ENCODE measurements around the gene PTPRB. TPM values are rescaled to one million over a fixed set of nuclear protein-coding genes. Genes with fewer than 3 reads are reported as not detected.
A peak's percentile ranks its signal among the peaks of the same experiment; 100 is the strongest.

Gene PTPRB
- total and polyA plus RNA-seq, 5 donors, result 14.3 to 51.8 (median 38.3) TPM

GRCh38 chr12:70560671-70561070, 76.6 kb downstream of the PTPRB start:
- ATAC-seq, result no peak
- H3K27me3 ChIP-seq (ENCODE audit: control insufficient read depth, insufficient read depth), result no peaks in the 10 kb centered on the region
- no peak overlapping the region for H3K4me3 ChIP-seq (ENCODE audit: low read length)
- WGBS, result 84% methylated on average over 7 of the region's 7 CpGs
- intact Hi-C loops (cut with DNase I), result no loop called here
- H3K9me3 ChIP-seq (ENCODE audit: control insufficient read depth, low read length), result no peaks in the 10 kb centered on the region
- H3K4me1 ChIP-seq (ENCODE audit: control insufficient read depth, insufficient read depth, low read length), result no peaks in the 10 kb centered on the region
- H3K27ac ChIP-seq (ENCODE audit: low read length), result no peak overlapping the region
- no peak for DNase-seq

- intact Hi-C loops (cut with DNase I), result no loop called here
- Histone ChIP-seq H3K27ac (ENCODE audit: low read length) (no peak overlapping the region), H3K9me3 (ENCODE audit: control insufficient read depth, low read length) (no peaks in the 10 kb centered on the region), H3K4me1 (ENCODE audit: control insufficient read depth, insufficient read depth, low read length) (no peaks in the 10 kb centered on the region), H3K27me3 (ENCODE audit: control insufficient read depth, insufficient read depth) (no peaks in the 10 kb centered on the region), H3K4me3 (ENCODE audit: low read length) (no peak overlapping the region)
- DNase-seq (no peak), ATAC-seq (no peak)
- WGBS, result 76% methylated on average over 5 of the region's 5 CpGs
Observed at GRCh38 chr12:70559390-70559789, 77.8 kb downstream of the PTPRB start.

GRCh38 chr12:70557583-70558191, 79.5 kb downstream of the PTPRB start:
- H3K4me1 ChIP-seq (ENCODE audit: control insufficient read depth, insufficient read depth, low read length), result peaks cover 2% of the 10 kb centered on the region
- no peaks in the 10 kb centered on the region for H3K27me3 ChIP-seq (ENCODE audit: control insufficient read depth, insufficient read depth)
- H3K9me3 ChIP-seq (ENCODE audit: control insufficient read depth, low read length), result no peaks in the 10 kb centered on the region
- WGBS, result 91% methylated on average over 4 of the region's 4 CpGs
- no peak overlapping the region for H3K4me3 ChIP-seq (ENCODE audit: low read length)
- ATAC-seq (no peak), DNase-seq (no peak)
- intact Hi-C loops (cut with DNase I), result no loop called here
- H3K27ac ChIP-seq (ENCODE audit: low read length), result no peak overlapping the region

- H3K4me1 ChIP-seq (ENCODE audit: control insufficient read depth, insufficient read depth, low read length), result peaks cover 2% of the 10 kb centered on the region
- 72% methylated on average over 5 of the region's 5 CpGs for WGBS
- H3K27ac ChIP-seq (ENCODE audit: low read length), result no peak overlapping the region
- ATAC-seq (no peak), DNase-seq (no peak)
- no peaks in the 10 kb centered on the region for H3K9me3 ChIP-seq (ENCODE audit: control insufficient read depth, low read length)
- no peaks in the 10 kb centered on the region for H3K27me3 ChIP-seq (ENCODE audit: control insufficient read depth, insufficient read depth)
- intact Hi-C loops (cut with DNase I), result no loop called here
- H3K4me3 ChIP-seq (ENCODE audit: low read length), result no peak overlapping the region
Observed at GRCh38 chr12:70556179-70556869, 80.9 kb downstream of the PTPRB start.

GRCh38 chr12:70555081-70555480, 82.1 kb downstream of the PTPRB start:
- no peak for DNase-seq
- 50% methylated on average over 3 of the region's 3 CpGs for WGBS
- H3K9me3 ChIP-seq (ENCODE audit: control insufficient read depth, low read length), result no peaks in the 10 kb centered on the region
- peaks cover 2% of the 10 kb centered on the region for H3K4me1 ChIP-seq (ENCODE audit: control insufficient read depth, insufficient read depth, low read length)
- intact Hi-C loops (cut with DNase I), result no loop called here
- H3K27me3 ChIP-seq (ENCODE audit: control insufficient read depth, insufficient read depth), result no peaks in the 10 kb centered on the region
- H3K27ac ChIP-seq (ENCODE audit: low read length), result no peak overlapping the region
- H3K4me3 ChIP-seq (ENCODE audit: low read length), result no peak overlapping the region
- ATAC-seq, result no peak

GRCh38 chr12:70553391-70553859, 83.8 kb downstream of the PTPRB start:
- 26% methylated on average over 2 of the region's 2 CpGs for WGBS
- no peaks in the 10 kb centered on the region for H3K27me3 ChIP-seq (ENCODE audit: control insufficient read depth, insufficient read depth)
- peak in 1 of 3 donors; percentile 24 for DNase-seq
- no peak overlapping the region for H3K27ac ChIP-seq (ENCODE audit: low read length)
- peak; percentile 83 to 95 for ATAC-seq
- intact Hi-C loops (cut with DNase I), result loop anchor here in 1 of 4 donors (2.0 kb wide), 1 partner anchor 35 kb away; no protein-coding TSS in a partner anchor
- H3K4me1 ChIP-seq (ENCODE audit: control insufficient read depth, insufficient read depth, low read length), result peaks cover 2% of the 10 kb centered on the region
- no peaks in the 10 kb centered on the region for H3K9me3 ChIP-seq (ENCODE audit: control insufficient read depth, low read length)
- no peak overlapping the region for H3K4me3 ChIP-seq (ENCODE audit: low read length)

- no peaks in the 10 kb centered on the region for H3K9me3 ChIP-seq (ENCODE audit: control insufficient read depth, low read length)
Observed at GRCh38 chr12:70551731-70552130, 85.5 kb downstream of the PTPRB start.

GRCh38 chr12:70550180-70550577, 87.0 kb downstream of the PTPRB start:
- no peak for ATAC-seq
- intact Hi-C loops (cut with DNase I), result no loop called here

More at GRCh38 chr12:70551731-70552130, 85.5 kb downstream of the PTPRB start:
- no peak for ATAC-seq
- Histone ChIP-seq H3K27ac (ENCODE audit: low read length) (no peak overlapping the region), H3K27me3 (ENCODE audit: control insufficient read depth, insufficient read depth) (no peaks in the 10 kb centered on the region), H3K4me3 (ENCODE audit: low read length) (no peak overlapping the region), H3K4me1 (ENCODE audit: control insufficient read depth, insufficient read depth, low read length) (peaks cover 2% of the 10 kb centered on the region)
- no peak for DNase-seq
- WGBS, result 71% methylated on average over 2 of the region's 2 CpGs
- intact Hi-C loops (cut with DNase I), result loop anchor here in 1 of 4 donors (2.0 kb wide), 1 partner anchor 33 kb away; no protein-coding TSS in a partner anchor

GRCh38 chr12:70549340-70550179, 87.7 kb downstream of the PTPRB start:
- Histone ChIP-seq H3K27ac (ENCODE audit: low read length) (no peak overlapping the region), H3K4me1 (ENCODE audit: control insufficient read depth, insufficient read depth, low read length) (peaks cover 6% of the 10 kb centered on the region), H3K9me3 (ENCODE audit: control insufficient read depth, low read length) (no peaks in the 10 kb centered on the region), H3K27me3 (ENCODE audit: control insufficient read depth, insufficient read depth) (no peaks in the 10 kb centered on the region), H3K4me3 (ENCODE audit: low read length) (no peak overlapping the region)
- 74% methylated on average over 10 of the region's 10 CpGs for WGBS
- DNase-seq (no peak), ATAC-seq (no peak)
- intact Hi-C loops (cut with DNase I), result no loop called here

More at GRCh38 chr12:70550180-70550577, 87.0 kb downstream of the PTPRB start:
- Histone ChIP-seq H3K27me3 (ENCODE audit: control insufficient read depth, insufficient read depth) (no peaks in the 10 kb centered on the region), H3K4me1 (ENCODE audit: control insufficient read depth, insufficient read depth, low read length) (peaks cover 6% of the 10 kb centered on the region), H3K27ac (ENCODE audit: low read length) (no peak overlapping the region), H3K4me3 (ENCODE audit: low read length) (no peak overlapping the region), H3K9me3 (ENCODE audit: control insufficient read depth, low read length) (no peaks in the 10 kb centered on the region)
- no peak for DNase-seq
- 61% methylated on average over 6 of the region's 6 CpGs for WGBS

GRCh38 chr12:70543444-70543843, 93.8 kb downstream of the PTPRB start:
- no peak for DNase-seq
- 20% methylated on average over 6 of the region's 6 CpGs for WGBS
- no peaks in the 10 kb centered on the region for H3K9me3 ChIP-seq (ENCODE audit: control insufficient read depth, low read length)
- H3K27me3 ChIP-seq (ENCODE audit: control insufficient read depth, insufficient read depth), result no peaks in the 10 kb centered on the region
- no peak overlapping the region for H3K27ac ChIP-seq (ENCODE audit: low read length)
- ATAC-seq, result peak; percentile 29 to 88
- intact Hi-C loops (cut with DNase I), result no loop called here
- H3K4me1 ChIP-seq (ENCODE audit: control insufficient read depth, insufficient read depth, low read length), result peaks cover 3% of the 10 kb centered on the region
- H3K4me3 ChIP-seq (ENCODE audit: low read length), result no peak overlapping the region

GRCh38 chr12:70540996-70541395, 96.2 kb downstream of the PTPRB start:
- ATAC-seq, result no peak

More at GRCh38 chr12:70540996-70541395, 96.2 kb downstream of the PTPRB start:
- no peaks in the 10 kb centered on the region for H3K27me3 ChIP-seq (ENCODE audit: control insufficient read depth, insufficient read depth)
- WGBS, result 62% methylated on average over 1 of the region's 1 CpG
- H3K4me1 ChIP-seq (ENCODE audit: control insufficient read depth, insufficient read depth, low read length), result peaks cover 3% of the 10 kb centered on the region
- H3K4me3 ChIP-seq (ENCODE audit: low read length), result no peak overlapping the region
- no peak overlapping the region for H3K27ac ChIP-seq (ENCODE audit: low read length)
- DNase-seq, result no peak
- intact Hi-C loops (cut with DNase I), result no loop called here
- H3K9me3 ChIP-seq (ENCODE audit: control insufficient read depth, low read length), result no peaks in the 10 kb centered on the region
